Stimulated activated CD8-positive, alpha-beta memory T cell treated with anti-CD3 and anti-CD28 coated beads, Interleukin-7, amount 100 ng/mL, for 48 hours (primary cell): Measurements from ENCODE around the gene HLA-DPA1.

Experiments
- DNase-seq, 2 donors: peaks; one replicate each; pipeline ENCODE4 v3.0.0-alpha.2; 2020; ENCODE audit warnings: low read depth in 1 of 2; ENCODE audit errors: extremely low read depth in 1 of 2

The HLA-DPA1 gene

GRCh38 chr6:33088931-33089620 is 15.6 kb upstream of the HLA-DPA1 start:
- no peak for DNase-seq

- DNase-seq: no peak
Observed at GRCh38 chr6:33088258-33088930, 14.9 kb upstream of the HLA-DPA1 start.

DNA sequence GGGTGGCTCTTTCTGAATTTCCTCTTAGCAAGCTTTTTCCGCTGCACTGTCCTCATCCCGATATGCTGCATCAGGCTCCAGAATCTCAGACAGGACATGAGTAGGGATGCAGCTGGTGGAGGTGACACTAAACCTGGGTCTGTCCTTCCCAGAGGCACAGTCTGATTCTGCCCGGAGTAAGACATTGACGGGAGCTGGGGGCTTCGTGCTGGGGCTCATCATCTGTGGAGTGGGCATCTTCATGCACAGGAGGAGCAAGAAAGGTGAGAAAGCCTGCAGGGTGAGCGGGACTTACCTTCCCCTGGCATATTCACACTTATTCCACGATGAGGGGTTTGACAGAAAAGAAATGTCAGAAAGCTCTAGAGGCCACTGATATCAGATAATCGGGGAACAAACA is 12.2 kb upstream of the HLA-DPA1 start:
- no peak for DNase-seq

GRCh38 chr6:33082702-33083101 is 9.3 kb upstream of the HLA-DPA1 start:
- no peak for DNase-seq

- DNase-seq: no peak
Observed at GRCh38 chr6:33081098-33081824, 7.8 kb upstream of the HLA-DPA1 start.

DNA sequence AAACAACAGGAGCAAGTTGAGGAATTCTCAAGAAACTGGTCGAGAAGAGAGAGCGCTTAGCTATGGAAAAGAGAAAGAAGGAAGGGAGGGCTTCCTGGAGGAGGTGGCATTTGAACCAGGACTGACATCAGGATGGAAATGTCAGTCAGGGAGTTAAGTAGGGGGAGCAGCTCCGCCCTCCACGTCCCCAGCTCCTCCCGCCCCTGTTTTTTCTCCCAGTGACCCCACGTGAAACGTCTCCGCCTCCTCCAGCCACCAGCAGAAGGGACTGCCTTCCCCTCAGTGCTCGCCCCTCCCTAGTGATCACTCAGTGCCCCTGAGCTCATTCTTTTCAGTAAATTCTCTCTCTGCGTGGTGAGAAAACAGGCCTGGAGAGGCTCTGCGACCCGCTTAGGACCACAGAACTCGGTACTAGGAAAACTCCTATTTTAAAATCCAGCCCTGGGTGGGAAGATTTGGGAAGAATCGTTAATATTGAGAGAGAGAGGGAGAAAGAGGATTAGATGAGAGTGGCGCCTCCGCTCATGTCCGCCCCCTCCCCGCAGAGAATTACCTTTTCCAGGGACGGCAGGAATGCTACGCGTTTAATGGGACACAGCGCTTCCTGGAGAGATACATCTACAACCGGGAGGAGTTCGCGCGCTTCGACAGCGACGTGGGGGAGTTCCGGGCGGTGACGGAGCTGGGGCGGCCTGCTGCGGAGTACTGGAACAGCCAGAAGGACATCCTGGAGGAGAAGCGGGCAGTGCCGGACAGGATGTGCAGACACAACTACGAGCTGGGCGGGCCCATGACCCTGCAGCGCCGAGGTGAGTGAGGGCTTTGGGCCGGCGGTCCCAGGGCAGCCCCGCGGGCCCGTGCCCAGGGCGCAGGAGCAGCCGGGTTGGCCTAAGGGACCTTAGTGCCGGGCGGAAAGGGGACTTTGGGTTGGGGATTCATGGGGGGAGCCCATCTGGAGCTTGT is 7.0 kb upstream of the HLA-DPA1 start:
- DNase-seq: no peak

- DNase-seq: no peak
Observed at GRCh38 chr6:33079580-33079979, 6.1 kb upstream of the HLA-DPA1 start.

DNA sequence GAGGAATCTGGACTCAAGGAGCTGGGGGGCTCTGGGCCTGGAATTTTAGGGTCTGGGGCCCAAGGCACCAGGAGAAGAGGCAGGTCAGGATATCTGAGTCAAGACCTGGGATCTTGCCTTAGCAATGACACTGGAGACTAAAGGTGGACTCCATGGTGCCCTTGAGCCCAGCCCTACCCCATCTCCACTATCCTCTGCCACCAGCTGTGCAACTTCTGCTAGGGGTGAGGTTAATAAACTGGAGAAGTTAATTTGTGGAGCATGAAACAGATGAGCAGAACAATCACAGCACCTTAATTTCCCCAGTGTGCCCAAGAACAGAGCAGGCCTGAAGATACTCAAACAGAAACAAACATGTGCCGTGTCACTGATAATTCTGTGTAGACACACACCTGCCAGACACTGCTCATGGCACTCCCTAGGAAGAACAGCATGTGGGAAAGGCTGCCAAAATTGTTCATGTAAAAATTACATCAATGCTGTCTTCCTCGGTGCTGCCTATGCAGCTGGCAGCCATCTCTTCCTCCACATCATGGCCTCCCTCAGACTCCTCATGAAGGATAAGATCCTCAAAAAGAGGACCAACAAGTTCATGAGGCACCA is 5.6 kb upstream of the HLA-DPA1 start:
- DNase-seq: no peak

DNA sequence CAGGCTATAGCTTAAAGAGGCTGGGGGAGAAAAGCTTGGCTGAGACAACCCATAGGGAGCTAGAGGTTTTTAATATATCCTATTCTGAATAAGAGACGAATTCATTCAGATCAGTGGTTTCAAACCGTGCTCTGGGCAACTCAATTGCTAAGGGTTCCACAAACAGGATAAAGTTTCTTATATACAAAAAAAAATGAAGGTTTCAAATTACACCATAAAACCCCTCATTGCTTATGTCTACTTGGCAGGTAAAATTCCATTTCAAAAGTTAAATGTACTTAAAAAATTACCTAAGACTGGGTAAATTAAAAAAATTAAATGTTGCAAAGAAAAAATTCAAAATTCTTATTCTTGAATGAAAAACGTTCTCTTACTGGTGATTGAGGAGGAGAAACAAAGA is 5.0 kb upstream of the HLA-DPA1 start:
- no peak for DNase-seq

GRCh38 chr6:33077908-33078307 is 4.5 kb upstream of the HLA-DPA1 start:
- no peak for DNase-seq

GRCh38 chr6:33076406-33076934 is 3.0 kb upstream of the HLA-DPA1 start:
- DNase-seq: no peak

GRCh38 chr6:33075568-33076405 is 2.3 kb upstream of the HLA-DPA1 start, which contains the start of gene HLA-DPB1:
Gene HLA-DPB1 (plus strand): TSS chr6:33075990. CDS start chr6:33076042, 52 bp downstream.
- DNase-seq: no peak

GRCh38 chr6:33075208-33075567 is 1.7 kb upstream of the HLA-DPA1 start:
- DNase-seq: no peak

DNA sequence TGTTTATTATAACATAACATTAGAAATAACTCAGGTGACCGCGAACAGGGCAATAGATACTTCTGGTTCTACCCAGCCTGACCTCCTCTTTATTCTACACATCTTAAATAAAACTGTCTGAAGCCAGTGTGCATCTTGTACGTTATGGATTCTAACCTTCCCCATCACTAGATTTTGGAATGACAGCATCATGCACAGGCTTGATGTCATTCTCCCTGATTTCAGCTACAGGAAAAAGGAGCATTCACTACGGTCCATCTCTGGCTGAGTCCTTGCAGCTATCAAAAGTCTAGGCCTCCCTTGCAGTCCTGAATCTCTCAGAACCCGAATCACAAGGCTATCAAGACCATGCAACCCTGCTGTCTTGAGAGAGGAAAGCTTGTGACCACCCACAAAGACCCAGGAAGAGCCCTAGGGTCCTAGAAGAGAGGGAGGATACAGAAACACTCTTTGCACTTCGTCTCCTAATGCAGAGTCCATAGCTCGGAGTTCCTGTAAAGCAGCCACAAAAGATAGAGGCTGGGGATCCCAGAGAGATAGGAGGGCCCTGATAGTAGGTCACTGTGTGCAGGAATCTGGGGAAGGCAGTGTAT is 845 bp downstream of the HLA-DPA1 start:
- DNase-seq: no peak

GRCh38 chr6:33071569-33071968 is 1.9 kb downstream of the HLA-DPA1 start:
- no peak for DNase-seq

GRCh38 chr6:33070909-33071308 is 2.5 kb downstream of the HLA-DPA1 start:
- DNase-seq: no peak

- DNase-seq: no peak
Observed at GRCh38 chr6:33069021-33069738, 4.3 kb downstream of the HLA-DPA1 start.

GRCh38 chr6:33066917-33067521 is 6.4 kb downstream of the HLA-DPA1 start:
- DNase-seq: no peak
